ENCODE results near the gene GPBP1L1.
"Not testable (repeated sequence)": the region's sequence is repeated elsewhere in the genome, so short reads cannot be mapped to it uniquely, and the experiment has no call there.

Gene GPBP1L1

GRCh38 chr1:45686288-45687013 is at the start of gene GPBP1L1:
GPBP1L1 (minus strand) TSS chr1:45686533; CDS start chr1:45659087, 27,446 bp downstream.
- peak; percentile 99 for DNase-seq

- DNase-seq: no peak
Observed at GRCh38 chr1:45730780-45731319, 44.5 kb upstream of the GPBP1L1 start.

- DNase-seq: no peak
Observed at GRCh38 chr1:45730075-45730779, 43.9 kb upstream of the GPBP1L1 start.

- not testable (repeated sequence) for DNase-seq
Observed at GRCh38 chr1:45726007-45726406, 39.7 kb upstream of the GPBP1L1 start.

GRCh38 chr1:45723248-45723930 is 37.1 kb upstream of the GPBP1L1 start:
- no peak for DNase-seq

- peak; percentile 49 for DNase-seq
Observed at GRCh38 chr1:45722809-45723208, 36.5 kb upstream of the GPBP1L1 start.

- no peak for DNase-seq
Observed at GRCh38 chr1:45721207-45721606, 34.9 kb upstream of the GPBP1L1 start.

- no peak for DNase-seq
Observed at GRCh38 chr1:45718289-45718688, 32.0 kb upstream of the GPBP1L1 start.

GRCh38 chr1:45717386-45717785 is 31.1 kb upstream of the GPBP1L1 start:
- not testable (repeated sequence) for DNase-seq

- DNase-seq: no peak
Observed at GRCh38 chr1:45716700-45717099, 30.4 kb upstream of the GPBP1L1 start.

- DNase-seq: peak; percentile 31
Observed at GRCh38 chr1:45713711-45714110, 27.4 kb upstream of the GPBP1L1 start.

GRCh38 chr1:45704637-45705036 is 18.3 kb upstream of the GPBP1L1 start:
- DNase-seq: no peak

GRCh38 chr1:45694823-45695222 is 8.5 kb upstream of the GPBP1L1 start:
- no peak for DNase-seq

GRCh38 chr1:45693811-45694210 is 7.5 kb upstream of the GPBP1L1 start:
- DNase-seq: not testable (repeated sequence)

- peak; percentile 95 for DNase-seq
Observed at GRCh38 chr1:45687754-45688740, 1.7 kb upstream of the GPBP1L1 start, which contains the start of gene TMEM69. TMEM69 (plus strand) TSS chr1:45688181; CDS start chr1:45691069, 2,888 bp downstream.

GRCh38 chr1:45687014-45687753 is 851 bp upstream of the GPBP1L1 start:
- peak; percentile 99 for DNase-seq

GRCh38 chr1:45686015-45686287 is 382 bp downstream of the GPBP1L1 start:
- peak; percentile 70 for DNase-seq

GRCh38 chr1:45685308-45686014 is 872 bp downstream of the GPBP1L1 start:
- DNase-seq: peak; percentile 51

GRCh38 chr1:45684402-45684801 is 1.9 kb downstream of the GPBP1L1 start:
- no peak for DNase-seq

GRCh38 chr1:45682942-45683341 is 3.4 kb downstream of the GPBP1L1 start:
- no peak for DNase-seq

GRCh38 chr1:45679123-45679522 is 7.2 kb downstream of the GPBP1L1 start:
- no peak for DNase-seq

Measured in hematopoietic multipotent progenitor cell treated with erythropoietin and hydrocortisone succinate and interleukin-3 and kit ligand, for 6 days (in vitro differentiated cells).